HK-2 (cell line): ENCODE measurements around the gene PTMA.
A peak's percentile ranks its signal among the peaks of the same experiment; 100 is the strongest.

Experiments
- DNase-seq: peaks from one replicate; pipeline ENCODE4 v3.0.0-alpha.2; 2018; ENCODE audit not compliant: unreplicated experiment

PTMA gene

DNA sequence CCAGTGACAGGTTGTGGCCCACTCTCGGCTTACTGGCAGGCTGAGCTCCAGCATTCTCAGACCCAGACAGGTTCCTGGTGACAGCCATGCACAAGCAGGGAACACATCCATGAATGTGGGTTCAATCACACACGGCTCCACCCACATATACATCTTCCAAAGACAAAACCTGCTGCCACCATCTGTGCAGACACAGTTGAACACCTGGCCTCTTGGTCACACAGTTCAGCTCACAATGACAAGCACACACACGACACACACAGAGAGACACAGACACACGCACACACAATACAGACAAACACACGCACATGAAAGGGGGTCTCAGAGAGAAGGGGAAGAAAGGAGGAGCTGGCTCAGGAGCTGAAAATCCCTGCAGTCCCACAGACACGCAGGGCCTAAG lies 32.1 kb upstream of the PTMA start:
- DNase-seq = no peak

DNA sequence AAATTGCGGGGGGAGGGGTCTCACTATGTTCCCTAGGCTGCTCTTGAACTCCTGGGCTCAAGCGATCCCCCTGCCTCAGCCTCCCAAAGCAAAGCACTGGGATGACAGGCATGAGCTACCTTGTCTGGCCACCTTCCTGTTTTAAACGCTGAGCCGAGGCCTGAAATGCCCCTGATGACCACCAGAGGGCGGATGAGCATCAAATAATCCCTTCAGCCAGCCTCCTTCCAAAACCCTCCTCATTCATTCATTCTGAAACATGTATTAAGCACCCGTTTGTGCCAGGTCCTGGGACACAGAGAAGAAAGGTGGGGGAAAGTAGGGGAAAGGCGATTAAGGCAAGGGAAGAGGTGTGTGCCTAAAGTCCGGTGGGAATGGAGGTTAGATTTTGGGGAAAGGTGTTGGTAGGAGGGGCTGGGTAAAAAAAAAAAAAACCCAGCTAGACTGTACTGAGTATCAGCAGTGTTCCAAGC lies 30.7 kb upstream of the PTMA start:
- DNase-seq = peak; percentile 85

DNA sequence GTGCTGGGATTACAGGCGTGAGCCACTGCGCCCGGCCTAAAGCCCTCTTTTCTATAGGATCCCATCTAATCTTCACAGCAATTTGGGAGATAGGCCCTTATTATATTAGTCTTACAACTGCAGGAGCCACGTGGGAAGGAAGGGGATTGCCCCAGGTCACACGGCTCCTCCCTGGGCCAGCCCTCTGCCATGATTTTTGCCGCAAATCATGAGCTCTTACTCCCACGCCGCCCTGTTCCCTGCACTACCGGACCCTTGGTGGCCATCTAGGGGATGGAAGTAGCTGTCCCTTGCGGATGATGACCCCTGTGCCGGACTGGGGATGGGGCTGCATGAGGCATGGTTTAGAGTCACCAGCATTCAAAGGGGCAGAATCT lies 28.4 kb upstream of the PTMA start:
- no peak for DNase-seq

DNA sequence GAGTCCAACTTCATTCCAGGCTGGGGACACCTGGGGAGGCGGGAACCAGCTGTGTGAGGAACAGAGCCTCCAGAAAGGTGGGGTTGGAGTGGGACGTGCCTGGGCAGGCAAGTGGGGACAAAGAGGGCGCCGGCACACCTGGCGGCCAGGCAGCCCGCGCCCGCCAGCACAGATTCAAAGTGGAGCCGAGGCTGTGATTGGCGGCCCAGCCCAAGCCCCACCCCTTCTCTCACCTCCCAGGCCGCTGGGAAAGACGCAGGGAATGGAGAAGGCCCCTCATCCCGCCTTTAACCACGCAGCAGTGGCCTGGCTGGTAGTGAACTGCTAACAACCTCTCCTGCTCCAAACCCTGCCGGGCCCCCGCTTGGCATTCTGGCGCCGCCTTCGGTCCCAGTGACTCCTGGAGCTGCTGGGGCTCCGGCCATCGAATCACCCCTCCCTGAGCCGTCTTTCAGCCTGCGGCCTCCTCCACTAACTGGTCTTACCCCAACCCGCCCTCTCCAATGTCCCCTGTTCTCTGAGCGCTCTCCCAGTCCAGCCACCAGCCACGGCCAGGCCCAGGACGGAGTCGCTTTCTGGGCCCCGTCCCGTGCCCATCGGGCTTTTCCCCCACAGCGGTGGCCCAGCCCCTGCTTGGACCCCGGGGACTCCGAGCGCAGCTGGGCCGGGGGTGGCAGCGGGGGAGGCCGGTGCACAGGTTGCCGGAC lies 27.9 kb upstream of the PTMA start:
- no peak for DNase-seq

DNA sequence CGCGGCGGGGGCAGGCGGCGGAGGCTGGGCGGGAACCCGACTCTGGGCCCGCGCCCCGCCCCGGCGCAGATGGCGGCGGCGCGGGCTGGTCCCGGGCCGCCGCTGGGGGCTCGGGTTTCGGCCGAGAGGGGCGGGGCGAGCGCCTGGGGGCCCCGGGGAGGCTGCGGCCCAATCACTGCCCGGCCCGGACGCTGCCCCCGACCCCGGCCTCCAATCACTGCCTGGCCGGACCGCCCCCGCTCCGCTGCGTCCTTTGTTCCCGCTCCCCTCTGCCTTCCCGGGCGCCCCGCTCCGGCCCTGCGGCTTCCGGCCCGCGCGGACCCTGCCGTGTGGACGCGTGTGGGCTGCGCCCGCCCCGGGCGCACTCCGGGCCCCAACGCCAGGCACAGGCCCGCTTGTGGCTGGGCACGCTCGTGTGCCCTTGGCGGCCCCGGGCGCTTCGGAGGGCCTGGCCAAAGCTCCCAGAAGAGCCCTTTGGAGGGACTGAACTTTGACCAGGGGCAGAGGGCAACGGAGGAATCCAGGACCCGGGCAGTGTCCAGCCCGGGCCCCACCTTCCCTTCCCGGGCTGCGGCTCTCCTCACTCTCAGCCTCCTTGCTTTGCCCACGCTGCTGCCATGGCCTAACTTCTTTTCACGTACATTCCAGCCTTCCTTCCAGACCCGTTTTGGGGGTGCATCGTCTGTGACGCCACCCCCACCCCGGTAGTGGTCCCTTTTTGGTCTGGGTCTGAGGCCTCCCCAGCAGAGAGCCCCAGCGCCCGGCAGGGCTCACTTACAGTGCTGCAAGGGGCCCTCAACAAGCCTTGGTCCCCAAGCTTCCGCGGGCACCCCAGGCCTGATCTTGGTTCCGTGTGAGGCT lies 27.1 kb upstream of the PTMA start:
- DNase-seq = no peak

DNA sequence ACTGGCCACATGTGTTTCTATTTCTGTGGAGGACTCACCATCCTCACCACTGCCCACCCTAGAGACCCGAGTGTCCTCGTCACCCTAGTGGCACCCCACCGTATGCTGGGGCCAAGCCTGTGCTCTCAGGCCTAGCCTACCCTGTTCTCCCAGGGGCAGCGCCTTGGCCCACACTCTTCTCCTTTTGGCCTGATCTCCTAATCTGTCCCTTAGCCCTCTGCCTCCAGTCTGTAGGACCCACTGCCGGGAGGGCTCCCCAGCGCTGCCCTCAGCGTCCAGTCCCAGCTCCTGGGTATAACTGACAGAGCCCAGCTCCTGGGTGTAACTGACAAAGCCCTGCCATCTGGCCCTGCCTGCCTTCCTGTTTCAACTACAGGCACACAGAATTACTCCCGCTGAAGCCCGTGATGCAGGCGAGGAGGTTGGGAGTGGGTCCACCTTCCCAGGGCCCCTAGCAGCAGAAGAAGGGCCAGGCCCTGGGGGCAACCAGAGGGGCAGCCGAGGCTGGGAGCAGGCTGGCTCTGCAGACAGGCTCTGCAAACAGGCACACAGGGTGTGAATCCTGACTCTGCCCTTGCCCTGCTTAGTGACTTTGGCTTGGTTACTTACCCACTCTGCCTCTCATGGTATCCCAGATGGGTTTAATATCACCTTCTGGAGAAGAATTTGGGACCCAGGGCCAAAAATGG lies 25.6 kb upstream of the PTMA start:
- DNase-seq = no peak

DNA sequence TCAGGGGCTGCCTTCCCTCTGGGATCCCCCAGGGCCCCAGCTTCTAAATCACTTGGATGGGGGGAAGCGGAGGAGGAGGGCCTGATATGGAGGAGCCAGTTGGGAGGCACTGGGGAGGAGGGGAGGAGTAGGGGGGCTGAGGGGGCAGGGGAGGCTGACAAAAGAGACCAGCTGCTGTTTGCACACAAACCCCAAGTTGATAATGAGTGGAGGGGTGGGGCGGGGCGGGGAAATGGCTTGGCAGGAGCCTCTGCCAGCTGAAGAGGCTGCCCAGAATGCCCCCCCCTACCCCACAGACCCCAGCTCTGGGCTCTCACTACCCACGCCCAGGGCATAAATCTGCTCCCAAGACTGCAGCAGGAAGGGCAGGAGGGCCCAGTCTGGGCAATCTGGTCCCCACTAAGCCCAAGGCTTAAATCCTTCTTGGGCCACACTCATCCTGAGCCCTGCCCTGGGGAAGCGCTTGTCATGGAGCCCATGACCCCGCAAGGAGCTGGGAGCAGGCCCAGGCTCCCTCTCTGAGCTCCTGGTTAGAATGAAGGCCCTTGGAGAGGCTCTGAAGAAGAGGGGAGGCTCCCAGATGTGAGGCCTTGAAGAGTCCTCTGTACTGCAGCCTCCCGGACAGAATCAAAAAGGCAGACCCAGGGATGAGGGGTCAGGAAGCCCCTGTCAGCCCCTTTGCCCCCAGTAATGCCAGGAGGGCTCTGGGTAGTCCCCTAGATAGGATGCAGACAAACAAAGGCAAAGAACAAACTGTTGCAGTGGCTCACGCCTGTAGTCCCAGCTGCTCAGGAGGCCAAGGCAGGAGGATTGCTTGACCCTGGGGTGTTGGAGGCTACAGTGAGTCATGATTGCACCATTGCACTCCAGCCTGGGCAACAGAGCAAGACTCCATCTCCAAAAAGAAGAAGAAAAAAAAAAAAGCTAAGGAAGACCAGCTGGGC lies 24.8 kb upstream of the PTMA start:
- no peak for DNase-seq

DNA sequence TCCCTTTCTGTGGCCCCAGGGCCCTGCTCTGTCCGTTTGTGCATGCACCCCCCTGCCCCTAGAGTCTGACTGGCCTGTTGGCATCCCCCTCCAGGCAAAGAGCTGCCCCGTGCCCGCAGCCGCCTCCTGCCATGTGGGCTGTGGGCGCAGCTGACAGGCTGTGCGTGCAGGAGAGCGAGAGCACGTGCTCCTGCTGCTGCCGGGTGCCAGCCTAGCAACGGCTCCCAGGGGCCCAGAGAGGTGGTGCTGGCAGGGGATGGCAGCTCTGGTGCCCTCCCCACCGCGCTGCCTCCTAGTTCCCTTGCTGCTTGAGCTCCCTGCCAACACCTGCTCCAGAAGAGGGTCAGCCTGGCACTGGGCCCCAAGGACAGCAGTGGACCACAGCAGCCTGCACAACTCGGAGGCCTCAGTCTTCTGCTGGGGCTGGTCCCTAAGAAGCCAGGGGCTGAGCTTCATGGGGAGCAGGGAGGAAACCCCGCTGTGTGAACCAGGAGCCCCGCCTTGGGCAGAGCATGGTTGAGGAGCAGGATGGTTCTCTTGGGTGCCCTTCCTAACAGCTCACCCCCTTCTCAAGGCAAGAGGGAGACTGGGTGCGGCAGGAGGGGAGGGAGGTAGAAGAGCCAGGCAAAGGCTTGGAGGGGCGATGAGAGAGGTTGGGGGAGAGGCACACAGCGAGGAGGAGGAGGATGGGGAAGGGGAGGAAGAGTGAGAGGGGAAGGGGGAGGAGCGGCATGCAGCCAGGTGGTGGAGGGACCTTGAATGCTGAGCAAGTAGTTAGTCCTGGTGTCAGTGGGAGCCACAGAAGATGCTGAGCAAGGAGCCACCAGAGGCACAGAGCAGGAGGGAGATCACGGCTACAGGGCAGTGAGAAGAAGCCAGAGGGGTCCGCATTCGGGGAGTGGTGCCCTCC lies 23.8 kb upstream of the PTMA start:
- no peak for DNase-seq

DNA sequence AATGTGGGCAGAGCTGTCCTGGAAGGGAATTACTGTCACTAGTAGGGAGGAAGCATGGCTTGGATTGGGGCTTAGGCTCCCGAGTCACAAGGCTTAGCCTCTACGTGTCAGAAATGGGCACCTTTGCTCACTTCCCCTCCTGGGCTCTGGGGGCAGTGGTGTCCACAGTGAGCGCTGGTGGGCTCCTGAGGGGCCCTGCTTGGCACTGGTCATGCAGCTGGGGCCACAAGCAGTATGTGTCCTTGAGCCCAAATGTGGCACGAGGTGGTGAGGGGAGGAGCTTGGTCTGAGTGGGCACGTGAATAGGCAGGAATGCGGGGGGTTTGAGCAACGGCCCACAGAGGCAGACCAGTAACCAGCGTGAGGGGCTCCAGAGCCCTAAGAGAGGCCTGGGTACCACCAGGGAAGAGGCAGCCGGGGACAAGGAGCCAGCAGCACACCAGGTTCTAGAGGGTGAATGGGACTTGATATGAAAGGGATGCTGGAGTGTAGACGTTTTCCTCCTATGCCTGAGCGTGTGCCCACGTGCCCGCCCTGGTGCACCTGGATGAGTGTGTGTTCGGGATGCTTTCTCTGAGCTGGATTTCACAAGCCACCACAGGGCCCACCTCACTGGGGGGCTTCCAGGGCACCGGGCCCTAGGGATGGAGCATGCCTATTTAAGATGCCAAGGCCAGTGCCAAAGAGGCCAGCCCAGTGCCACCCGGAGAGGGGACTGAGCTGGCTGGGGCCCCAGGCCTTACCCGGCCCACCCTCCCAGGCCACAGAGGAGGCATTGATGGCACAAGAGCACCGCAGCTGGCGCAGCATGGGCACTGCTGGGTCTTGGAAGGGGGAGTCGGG lies 22.8 kb upstream of the PTMA start:
- DNase-seq = no peak

DNA sequence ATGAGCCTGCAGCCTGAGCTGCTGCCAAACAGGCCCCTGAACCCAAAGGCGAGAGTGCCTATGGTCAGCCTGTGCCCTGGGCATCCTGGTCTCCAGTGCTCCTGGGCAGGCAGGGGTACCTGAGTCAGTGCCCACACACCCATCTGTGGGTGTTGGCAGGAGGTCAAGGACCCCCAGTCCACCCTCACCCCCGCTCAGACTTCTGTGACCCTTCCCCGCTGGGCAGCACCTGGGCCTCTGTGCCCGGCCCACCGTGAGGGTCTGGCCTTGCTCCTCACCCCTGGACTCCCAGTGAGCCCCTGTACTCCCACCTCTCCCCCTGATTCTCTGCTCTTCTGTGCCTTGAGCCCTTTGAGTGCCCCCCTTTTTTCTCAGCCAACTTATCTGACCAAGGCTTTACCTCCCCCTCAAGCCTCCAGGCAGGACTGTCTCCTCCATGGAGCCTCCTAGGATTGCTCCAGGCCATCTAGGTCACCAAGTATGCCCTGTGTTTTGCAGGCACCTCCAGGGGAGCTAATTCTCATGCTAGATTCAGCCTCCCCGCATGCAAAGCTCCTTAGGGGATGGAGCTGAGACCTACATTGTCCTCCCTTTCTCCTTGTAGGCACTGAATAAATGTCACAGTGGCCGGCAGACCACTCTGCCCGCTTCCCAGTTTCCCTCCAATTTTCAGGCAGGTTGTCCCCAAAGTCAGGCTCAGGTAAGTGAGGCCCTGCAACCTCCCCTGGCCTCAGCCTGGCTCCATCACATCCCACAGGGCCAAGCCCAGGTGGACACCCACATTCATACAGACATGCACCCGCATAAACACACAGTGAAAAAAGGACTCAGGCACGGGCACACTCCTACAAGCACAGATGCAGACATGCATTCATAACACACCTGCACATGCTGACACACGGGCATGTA lies 21.9 kb upstream of the PTMA start:
- no peak for DNase-seq

DNA sequence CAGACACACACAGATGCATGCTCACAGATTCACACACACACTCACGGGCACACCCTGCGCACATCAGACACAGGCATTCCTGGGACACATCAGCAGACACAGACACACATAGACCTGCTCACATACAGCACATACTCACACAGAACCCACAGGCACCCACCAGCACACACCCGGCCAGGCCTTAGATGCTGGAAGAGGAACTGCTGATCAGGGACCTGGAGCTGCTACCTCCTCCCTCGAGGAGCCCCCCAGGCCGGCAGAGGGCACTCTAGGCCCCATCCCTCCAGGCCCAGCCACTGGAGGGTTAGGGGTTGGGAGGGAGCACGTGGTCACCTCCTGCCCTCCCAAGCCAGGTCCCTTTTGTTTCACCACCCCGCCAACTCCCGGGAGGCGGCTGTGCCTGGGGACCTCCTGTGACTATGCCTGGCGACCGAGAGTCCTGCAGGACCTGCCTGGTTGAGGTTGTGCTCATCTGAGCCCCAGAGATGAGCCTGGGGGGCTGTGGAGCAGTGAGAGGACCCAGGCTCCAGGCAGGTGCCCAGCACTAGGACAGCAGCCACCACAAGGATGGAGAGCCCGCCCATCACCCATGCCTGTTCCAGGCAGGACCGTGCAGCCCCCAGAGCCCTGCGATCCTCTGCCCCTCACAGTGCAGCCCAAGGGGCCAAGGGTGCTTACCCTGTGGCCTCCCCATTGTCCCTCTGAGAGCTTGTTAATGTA lies 21.0 kb upstream of the PTMA start:
- DNase-seq = peak; percentile 70

DNA sequence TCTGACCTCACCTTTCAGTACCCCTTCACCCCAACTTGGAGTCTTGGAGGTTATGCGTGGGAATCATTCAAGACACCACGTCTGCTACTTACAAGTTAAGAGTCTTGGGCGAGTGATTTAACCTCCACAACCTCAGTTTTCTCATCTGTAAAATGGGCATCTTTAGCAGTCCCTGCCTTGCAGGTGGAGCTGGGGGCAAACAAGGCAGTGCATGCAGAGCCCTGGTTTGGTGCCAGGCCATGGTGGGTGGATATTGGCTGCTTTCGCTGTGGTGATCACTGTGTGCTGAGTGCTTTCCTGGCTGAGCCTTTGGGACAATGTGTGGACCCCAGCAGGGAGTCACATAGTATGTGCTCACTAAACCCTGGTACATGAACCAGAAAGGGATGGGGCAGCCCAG lies 20.4 kb upstream of the PTMA start:
- DNase-seq = no peak

DNA sequence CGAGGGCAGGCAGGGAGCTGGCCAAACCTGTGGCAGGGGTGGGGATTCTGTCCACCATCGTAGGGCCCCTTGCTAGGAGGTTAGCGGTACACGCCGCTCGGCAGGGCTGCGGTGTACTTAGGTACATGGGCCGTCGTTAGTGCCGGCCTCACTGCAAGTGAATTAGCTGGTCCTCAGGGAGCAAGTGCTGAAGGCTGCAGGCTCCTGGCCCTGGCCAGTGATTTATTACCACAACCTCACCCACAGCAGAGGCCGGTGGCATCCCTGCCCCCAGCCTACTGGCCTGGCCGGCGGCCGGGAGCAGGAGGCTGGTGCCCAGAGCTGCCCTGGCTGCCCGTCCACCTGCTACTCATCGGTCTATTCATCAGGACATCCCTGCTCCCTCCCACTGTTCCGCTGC lies 19.6 kb upstream of the PTMA start:
- no peak for DNase-seq

DNA sequence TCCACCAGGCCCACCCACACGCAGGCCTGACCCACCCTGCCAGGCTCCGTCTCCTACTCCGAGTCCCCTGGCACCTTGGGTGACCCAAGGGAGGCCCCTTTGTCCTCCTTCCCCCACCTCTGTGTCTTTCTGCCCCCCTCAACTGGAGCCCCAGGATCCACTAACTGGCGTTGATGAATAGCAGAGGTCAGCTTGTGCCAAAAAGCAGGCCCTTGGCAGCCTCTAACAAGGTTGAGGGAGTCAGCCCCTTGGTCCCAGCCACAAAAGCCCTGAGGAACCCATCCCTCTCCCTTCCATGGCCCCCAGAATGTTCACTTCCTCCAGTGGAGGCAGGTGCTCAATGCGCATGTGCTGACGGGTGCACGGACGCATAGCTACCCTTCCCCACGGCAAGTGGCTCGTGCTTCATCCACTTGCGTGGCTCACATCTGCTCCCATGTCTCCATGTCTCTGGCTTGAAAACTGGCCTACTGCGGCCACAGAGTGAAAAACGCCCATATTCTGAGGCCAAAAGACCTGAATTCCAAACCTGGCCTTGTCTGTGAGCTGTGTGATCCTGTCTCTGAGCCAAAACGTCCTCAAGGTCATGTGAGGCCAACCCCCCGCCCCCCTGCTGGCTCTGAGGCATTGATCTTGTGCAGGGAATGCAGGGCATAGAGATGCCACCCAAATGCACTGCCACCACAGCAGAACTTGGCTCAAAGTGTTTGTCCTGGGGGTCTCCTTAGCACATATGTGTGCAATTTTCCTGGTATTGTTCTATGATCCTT lies 19.0 kb upstream of the PTMA start:
- no peak for DNase-seq

DNA sequence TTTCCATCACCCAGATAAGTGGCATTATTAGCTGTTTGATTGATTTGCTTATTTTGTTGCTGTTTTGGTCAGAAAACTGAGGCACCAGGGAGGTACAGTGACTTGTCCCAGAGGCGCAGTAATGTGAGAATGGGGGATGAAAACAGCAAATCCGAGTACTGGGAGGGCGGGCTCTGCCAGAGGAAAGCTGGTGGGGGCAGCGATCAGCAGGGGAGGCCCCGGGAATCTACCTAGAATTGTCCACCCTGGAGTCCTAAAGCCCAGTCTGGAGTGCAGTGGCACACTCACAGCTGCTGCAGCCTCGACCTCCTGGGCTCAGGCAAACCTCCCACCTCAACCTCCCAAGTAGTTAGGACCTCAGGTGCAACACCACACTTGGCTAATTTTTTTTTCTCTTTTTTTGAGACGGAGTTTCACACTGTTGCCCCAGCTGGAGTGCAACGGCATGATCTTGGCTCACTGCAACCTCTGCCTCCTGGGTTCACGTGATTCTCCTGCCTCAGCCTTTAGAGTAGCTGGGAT lies 17.0 kb upstream of the PTMA start:
- DNase-seq = no peak

DNA sequence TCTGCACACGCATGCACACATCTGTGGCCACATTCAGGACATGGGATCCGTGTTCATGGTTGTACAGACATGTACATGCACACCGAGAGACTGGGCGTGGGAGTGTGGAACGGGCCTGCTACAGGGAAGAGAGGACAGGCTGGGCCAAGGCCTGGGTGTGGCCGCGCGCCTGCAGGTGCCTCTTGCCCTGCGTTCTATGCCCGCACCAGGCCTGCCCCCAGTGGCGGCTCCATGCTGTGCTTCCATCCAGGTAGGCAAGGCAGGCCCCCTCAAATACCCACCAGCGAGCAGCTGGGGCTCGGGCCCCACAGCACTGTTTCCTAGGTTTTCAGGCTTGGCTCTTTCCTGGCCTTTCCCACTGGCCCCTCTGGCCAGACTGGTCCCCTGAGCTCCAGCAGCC lies 15.5 kb upstream of the PTMA start:
- no peak for DNase-seq

DNA sequence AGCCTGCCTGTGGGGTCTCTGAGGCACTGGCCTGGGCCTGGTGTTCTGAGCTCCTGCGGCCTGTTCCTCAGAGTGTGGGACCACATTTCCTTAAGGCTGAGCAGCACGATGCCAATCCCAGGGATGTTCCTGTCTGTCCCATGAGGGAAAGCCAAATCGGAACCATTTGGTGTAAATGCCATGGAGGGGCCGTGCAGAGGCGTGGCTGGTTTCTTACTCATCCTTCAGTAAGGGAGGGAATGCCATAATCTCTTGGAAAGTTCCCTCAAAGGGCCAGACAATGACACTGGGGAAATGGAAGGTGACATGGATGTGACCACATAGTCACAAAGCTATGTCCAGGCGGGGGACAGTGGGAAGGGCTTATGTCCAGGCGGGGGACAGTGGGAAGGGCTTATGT lies 14.4 kb upstream of the PTMA start:
- no peak for DNase-seq
